ENCODE measurements around the gene EDNRA.

DNA sequence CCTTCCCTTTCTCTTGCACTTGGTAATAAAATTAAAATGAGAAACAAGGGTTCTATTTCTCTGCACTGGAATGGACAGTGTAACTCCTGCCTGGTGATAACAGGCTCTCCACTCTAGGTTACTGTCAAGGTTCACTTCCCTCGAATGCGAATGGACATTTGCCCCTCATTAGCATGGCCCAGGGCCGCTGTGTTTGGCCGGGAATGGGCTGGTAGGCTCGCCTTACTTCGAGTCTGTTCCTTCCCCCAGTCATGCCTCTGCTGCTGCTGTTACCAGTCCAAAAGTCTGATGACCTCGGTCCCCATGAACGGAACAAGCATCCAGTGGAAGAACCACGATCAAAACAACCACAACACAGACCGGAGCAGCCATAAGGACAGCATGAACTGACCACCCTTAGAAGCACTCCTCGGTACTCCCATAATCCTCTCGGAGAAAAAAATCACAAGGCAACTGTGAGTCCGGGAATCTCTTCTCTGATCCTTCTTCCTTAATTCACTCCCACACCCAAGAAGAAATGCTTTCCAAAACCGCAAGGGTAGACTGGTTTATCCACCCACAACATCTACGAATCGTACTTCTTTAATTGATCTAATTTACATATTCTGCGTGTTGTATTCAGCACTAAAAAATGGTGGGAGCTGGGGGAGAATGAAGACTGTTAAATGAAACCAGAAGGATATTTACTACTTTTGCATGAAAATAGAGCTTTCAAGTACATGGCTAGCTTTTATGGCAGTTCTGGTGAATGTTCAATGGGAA, 61.5 kb downstream of the EDNRA start:
- TF ChIP-seq POLR2A (IDR thresholded peaks at IDR 0.05) (no peak), CTCF (IDR thresholded peaks at IDR 0.05) (no peak), EP300 (IDR thresholded peaks at IDR 0.05) (no peak), POLR2AphosphoS5 (IDR thresholded peaks at IDR 0.05) (no peak)
